Peyer's patch (tissue), 4 donors: ENCODE data around the gene TRIO.

Source experiments
- POLR2A ChIP-seq, 2 donors: fragments of 450-650 bp; IDR thresholded peaks; one replicate each; pipeline ENCODE4 v1.5.1; 2017; ENCODE audit warnings: antibody characterized with exemption in 2 of 2, mild to moderate bottlenecking in 2 of 2, moderate library complexity in 2 of 2
- TF ChIP-seq, protein P1 (sequence below), 6 experiments: fragments of 450-650 bp in 4 of 6; fragments of 200-600 bp in 2 of 6; sonication (generic) in 1 of 6; IDR thresholded peaks; one replicate each; pipeline ENCODE4 v1.5.1; 2017 to 2019; ENCODE audit warnings: antibody characterized with exemption in 6 of 6, mild to moderate bottlenecking in 3 of 6, moderate library complexity in 1 of 6

GRCh38 chr5:14172149-14172795 is 29.1 kb downstream of the TRIO start:
- TF ChIP-seq, protein P1, sequence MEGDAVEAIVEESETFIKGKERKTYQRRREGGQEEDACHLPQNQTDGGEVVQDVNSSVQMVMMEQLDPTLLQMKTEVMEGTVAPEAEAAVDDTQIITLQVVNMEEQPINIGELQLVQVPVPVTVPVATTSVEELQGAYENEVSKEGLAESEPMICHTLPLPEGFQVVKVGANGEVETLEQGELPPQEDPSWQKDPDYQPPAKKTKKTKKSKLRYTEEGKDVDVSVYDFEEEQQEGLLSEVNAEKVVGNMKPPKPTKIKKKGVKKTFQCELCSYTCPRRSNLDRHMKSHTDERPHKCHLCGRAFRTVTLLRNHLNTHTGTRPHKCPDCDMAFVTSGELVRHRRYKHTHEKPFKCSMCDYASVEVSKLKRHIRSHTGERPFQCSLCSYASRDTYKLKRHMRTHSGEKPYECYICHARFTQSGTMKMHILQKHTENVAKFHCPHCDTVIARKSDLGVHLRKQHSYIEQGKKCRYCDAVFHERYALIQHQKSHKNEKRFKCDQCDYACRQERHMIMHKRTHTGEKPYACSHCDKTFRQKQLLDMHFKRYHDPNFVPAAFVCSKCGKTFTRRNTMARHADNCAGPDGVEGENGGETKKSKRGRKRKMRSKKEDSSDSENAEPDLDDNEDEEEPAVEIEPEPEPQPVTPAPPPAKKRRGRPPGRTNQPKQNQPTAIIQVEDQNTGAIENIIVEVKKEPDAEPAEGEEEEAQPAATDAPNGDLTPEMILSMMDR (IDR thresholded peaks at IDR 0.05): no peak
- no peak for TF ChIP-seq POLR2A (IDR thresholded peaks at IDR 0.05)
